ENCODE results near the gene MT2A. TPM values are rescaled to one million over a fixed set of nuclear protein-coding genes. Genes with fewer than 3 reads are reported as not detected.

MT2A gene
- total and polyA plus RNA-seq, 10 of the 15 experiments (the other 5 are each of a cell fraction or from before 2014, with no cell fraction given), result 7.3 to 271 (median 53.5) TPM

DNA sequence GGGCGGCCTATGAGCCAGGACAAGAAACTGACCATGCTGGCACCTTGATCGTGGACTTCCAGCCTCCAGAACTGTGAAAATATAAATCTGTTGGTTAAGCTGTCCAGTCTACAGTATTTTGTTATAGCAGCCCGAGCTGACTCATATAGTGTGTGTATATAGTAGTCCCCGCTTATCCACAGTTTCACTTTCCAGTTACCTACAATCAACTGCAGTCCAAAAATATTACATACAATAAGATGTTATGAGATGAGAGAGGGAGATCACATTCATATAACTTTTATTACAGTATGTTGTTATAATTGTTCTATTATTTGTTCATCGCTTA lies 14.1 kb upstream of the MT2A start:
- POLR2A ChIA-PET, result no interaction called here
- H3K9me3 ChIP-seq (replicated peaks; ENCODE audit: control insufficient read depth, insufficient read depth, low read length), result peaks cover 3% of the 10 kb centered on the region; the same call in 2 of the 3 replicates
- no peak overlapping the region for H3K4me3 ChIP-seq
- SMC1A ChIA-PET (ENCODE audit: uncharacterized antibody, unreplicated experiment), result no interaction called here
- H4K20me1 ChIP-seq (ENCODE audit: control insufficient read depth, insufficient read depth), result no peaks in the 10 kb centered on the region
- TF ChIP-seq ZNF274 (IDR thresholded peaks at IDR 0.05; ENCODE audit: insufficient read depth, insufficient read length) (no peak), SIX5 (IDR thresholded peaks at IDR 0.05; ENCODE audit: low read depth, low read length, severe bottlenecking) (no peak), BHLHE40 (IDR thresholded peaks at IDR 0.05; ENCODE audit: borderline replicate concordance in 1 of 2, low read depth in 2 of 2, low read length in 1 of 2) (no peak), NFXL1 (IDR thresholded peaks at IDR 0.05; ENCODE audit: borderline replicate concordance) (no peak), LARP7 (IDR thresholded peaks at IDR 0.05) (no peak), MEF2B (IDR thresholded peaks at IDR 0.05; ENCODE audit: partially characterized antibody, poor library complexity, severe bottlenecking) (no peak), KDM1A (IDR thresholded peaks at IDR 0.05; ENCODE audit: borderline replicate concordance) (no peak), SUZ12 (IDR thresholded peaks at IDR 0.05; ENCODE audit: unreplicated experiment) (no peak), ASH2L (IDR thresholded peaks at IDR 0.05; ENCODE audit: borderline replicate concordance, low read depth) (no peak), PAX8 (IDR thresholded peaks at IDR 0.05) (no peak), RB1 (IDR thresholded peaks at IDR 0.05; ENCODE audit: borderline replicate concordance) (no peak), TCF3 (IDR thresholded peaks at IDR 0.05; ENCODE audit: borderline replicate concordance, insufficient read depth, low read depth, low read length) (no peak)
- TF ChIP-seq, protein P1, sequence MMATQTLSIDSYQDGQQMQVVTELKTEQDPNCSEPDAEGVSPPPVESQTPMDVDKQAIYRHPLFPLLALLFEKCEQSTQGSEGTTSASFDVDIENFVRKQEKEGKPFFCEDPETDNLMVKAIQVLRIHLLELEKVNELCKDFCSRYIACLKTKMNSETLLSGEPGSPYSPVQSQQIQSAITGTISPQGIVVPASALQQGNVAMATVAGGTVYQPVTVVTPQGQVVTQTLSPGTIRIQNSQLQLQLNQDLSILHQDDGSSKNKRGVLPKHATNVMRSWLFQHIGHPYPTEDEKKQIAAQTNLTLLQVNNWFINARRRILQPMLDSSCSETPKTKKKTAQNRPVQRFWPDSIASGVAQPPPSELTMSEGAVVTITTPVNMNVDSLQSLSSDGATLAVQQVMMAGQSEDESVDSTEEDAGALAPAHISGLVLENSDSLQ (IDR thresholded peaks at IDR 0.05), result no peak
- TF ChIP-seq, protein P2, sequence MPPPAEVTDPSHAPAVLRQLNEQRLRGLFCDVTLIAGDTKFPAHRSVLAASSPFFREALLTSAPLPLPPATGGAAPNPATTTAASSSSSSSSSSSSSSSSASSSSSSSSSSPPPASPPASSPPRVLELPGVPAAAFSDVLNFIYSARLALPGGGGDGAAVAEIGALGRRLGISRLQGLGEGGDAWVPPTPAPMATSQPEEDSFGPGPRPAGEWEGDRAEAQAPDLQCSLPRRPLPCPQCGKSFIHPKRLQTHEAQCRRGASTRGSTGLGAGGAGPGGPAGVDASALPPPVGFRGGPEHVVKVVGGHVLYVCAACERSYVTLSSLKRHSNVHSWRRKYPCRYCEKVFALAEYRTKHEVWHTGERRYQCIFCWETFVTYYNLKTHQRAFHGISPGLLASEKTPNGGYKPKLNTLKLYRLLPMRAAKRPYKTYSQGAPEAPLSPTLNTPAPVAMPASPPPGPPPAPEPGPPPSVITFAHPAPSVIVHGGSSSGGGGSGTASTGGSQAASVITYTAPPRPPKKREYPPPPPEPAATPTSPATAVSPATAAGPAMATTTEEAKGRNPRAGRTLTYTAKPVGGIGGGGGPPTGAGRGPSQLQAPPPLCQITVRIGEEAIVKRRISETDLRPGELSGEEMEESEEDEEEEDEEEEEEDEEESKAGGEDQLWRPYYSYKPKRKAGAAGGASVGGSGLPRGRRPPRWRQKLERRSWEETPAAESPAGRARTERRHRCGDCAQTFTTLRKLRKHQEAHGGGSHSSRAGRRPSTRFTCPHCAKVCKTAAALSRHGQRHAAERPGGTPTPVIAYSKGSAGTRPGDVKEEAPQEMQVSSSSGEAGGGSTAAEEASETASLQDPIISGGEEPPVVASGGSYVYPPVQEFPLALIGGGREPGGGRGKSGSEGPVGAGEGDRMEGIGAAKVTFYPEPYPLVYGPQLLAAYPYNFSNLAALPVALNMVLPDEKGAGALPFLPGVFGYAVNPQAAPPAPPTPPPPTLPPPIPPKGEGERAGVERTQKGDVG (CRISPR knock-in tag; IDR thresholded peaks at IDR 0.05), result no peak
- peaks cover 7 to 9% of the 10 kb centered on the region in 2 experiments; a peak in 3 of 4 replicates for H3K27me3 ChIP-seq (replicated peaks in 1 of 2; ENCODE audit: control insufficient read depth in 2 of 2, insufficient read depth in 2 of 2, low read length in 1 of 2)
- ATAC-seq (no peak), DNase-seq (ENCODE audit: low read depth, low spot score) (no peak), FAIRE-seq (no peak)
- H3K4me1 ChIP-seq (ENCODE audit: control insufficient read depth, insufficient read depth, low read length), result no peaks in the 10 kb centered on the region; the same call in 1 of the 2 replicates
- H3K4me2 ChIP-seq (ENCODE audit: control insufficient read depth, insufficient read depth), result no peak overlapping the region
- in situ Hi-C loops (cut with MboI), result no loop called here
- H2AFZ ChIP-seq (ENCODE audit: control insufficient read depth, low read depth, low read length), result no peak overlapping the region
- RAD21 ChIA-PET (ENCODE audit: unreplicated experiment), result no interaction called here
- no TSS peak for BruUV-seq (replicated peaks)
- intact Hi-C loops (cut with micrococcal nuclease; ENCODE audit: unreplicated experiment), result no loop called here
- 52% methylated on average over 5 of the region's 5 CpGs for WGBS (ENCODE audit: insufficient coverage, insufficient replicate concordance, low lambda C conversion rate, missing lambda C conversion rate)
- no peak overlapping the region for H3K9ac ChIP-seq (ENCODE audit: control insufficient read depth, insufficient read depth, low read length)
- H3K79me2 ChIP-seq (ENCODE audit: control insufficient read depth, insufficient read depth, low read length), result no peaks in the 10 kb centered on the region
- H3K36me3 ChIP-seq (ENCODE audit: control insufficient read depth in 2 of 2, insufficient read depth in 2 of 2, low read length in 1 of 2), result no peaks in the 10 kb centered on the region
- no peak overlapping the region for H3K27ac ChIP-seq (ENCODE audit: control insufficient read depth, insufficient read depth)
- CTCF ChIA-PET, result interaction anchor here (1.4 kb wide), 1 partner anchor 18 kb away, joined by 4 read pairs; no protein-coding TSS in a partner anchor

Measured in GM12878 (cell line).